Suppressor macrophage treated with lipopolysaccharide for 1 hour (primary cell): Measurements from ENCODE around the gene BANK1.

Source experiments
- DNase-seq, 3 donors: peaks; one replicate each; pipeline ENCODE4 v3.0.0-alpha.2; 2020 to 2022

Gene BANK1

DNA sequence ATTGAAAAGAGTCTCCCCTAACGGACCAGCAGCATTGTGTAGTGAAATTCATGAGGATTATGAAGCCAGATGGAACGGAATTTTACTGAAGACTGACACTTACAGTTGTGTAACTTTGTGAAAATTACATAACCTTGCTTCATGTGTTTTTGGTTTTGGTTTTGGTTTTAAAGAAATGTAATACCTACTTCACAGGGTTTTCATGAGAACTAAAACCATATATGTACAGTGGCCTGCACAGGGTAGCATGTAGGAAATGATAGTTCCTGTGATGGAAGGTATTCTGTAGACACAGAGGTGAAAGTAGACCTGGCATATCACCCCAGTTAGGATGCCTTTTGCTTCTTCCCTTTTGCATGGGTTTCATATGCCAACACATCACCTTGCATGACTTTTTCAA lies 247.0 kb downstream of the BANK1 start:
- DNase-seq = peak in 2 of 3 donors; percentile 19 to 32

GRCh38 chr4:102042871-102043802 lies 252.6 kb downstream of the BANK1 start:
- no peak for DNase-seq

DNA sequence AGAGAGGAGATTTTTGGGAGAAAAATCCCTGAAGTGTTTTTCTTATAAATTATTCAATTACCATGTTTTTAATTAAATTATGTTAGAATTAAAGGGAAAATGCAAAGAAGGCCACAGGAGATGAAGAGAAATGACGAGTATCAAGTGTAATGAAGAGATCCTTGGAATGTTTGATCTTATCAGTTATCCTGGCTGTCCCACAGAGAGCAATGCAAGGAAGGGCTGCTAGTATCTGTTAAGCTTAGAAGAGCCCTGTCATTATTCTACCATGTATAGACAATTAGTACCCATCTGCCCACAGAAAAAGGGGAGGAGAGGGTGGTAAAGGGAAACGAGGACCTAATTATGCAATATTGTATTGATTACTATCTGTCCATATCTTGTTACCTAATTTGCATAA lies 257.1 kb downstream of the BANK1 start:
- DNase-seq = no peak

GRCh38 chr4:102055805-102056204 lies 265.3 kb downstream of the BANK1 start:
- DNase-seq = no peak

- DNase-seq = no peak
Measured at GRCh38 chr4:102057122-102057521, 266.6 kb downstream of the BANK1 start.

- no peak for DNase-seq
Measured at GRCh38 chr4:102061133-102061532, 270.6 kb downstream of the BANK1 start.

DNA sequence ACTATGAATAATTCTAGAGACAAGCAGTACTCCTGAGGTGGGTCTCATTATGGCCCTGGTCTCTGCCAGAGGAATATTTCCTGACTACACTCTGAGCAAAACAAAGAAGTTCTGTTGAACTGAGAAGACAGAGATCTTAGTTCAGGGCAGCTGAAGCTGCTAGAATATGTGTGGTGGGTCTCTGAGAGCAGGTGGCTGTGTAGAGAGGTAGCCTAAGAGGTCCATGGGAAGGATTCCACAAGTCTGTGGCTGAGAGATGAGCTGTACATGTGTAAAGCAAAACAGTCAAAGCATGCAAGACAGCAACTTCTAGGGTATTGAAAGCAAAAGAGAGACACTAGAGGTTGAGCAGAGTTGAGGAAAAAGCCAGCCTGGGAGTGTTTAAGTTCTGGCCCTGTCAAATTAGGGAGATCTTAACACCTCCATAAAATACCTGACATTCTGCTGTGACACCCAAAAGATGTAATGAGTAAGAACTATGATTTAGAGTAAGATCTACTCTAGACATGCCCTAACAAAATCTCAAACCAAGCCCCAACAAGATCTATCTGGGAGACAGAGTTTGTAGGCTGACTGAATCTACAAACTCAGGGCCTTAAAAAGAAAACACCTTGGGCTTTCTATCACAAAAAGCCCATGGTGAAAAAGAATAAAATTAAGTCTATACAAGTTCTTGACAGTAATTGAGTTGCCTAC lies 274.4 kb downstream of the BANK1 start:
- DNase-seq = no peak

DNA sequence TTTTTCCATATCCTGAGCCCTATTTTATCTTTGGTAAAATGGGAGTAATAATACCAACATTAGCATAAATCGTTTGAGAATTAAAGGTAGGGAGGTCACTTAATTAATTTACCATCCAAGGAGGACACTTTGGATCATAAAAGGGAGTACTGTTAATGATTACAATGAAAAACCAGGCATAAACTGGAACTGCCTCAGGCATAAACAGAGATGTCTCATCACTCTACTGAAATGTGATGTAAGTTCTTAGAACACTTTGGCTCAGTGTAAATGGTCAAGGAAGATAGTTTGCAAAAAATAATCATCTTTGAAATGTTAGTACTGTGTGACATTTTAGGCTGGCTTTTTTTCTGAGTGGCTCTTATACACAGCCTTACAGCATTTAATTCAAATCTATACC lies 286.1 kb downstream of the BANK1 start:
- no peak for DNase-seq

- no peak for DNase-seq
Measured at GRCh38 chr4:102080184-102080583, 289.7 kb downstream of the BANK1 start.

- DNase-seq = no peak
Measured at GRCh38 chr4:102089850-102090621, 299.5 kb downstream of the BANK1 start.

DNA sequence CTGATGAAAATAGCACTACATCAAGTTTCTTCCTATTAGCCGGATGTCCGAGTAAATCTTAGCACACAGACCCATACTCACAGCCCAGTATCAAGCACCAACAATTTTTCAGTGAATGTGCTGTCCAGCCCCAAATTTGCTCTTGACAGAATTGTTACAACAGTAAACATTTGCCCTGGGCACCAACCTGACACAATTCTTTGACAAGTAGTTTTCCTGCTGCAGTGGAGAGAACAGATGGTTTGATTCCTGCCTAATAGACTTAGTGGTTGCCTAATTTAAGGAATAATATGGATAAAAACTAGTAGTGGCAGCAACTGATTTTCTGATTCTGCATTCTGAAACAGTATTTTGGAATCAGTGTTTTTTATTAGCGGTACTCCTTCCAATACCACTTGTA lies 301.1 kb downstream of the BANK1 start:
- no peak for DNase-seq

- no peak for DNase-seq
Measured at GRCh38 chr4:102094481-102094880, 304.0 kb downstream of the BANK1 start.

DNA sequence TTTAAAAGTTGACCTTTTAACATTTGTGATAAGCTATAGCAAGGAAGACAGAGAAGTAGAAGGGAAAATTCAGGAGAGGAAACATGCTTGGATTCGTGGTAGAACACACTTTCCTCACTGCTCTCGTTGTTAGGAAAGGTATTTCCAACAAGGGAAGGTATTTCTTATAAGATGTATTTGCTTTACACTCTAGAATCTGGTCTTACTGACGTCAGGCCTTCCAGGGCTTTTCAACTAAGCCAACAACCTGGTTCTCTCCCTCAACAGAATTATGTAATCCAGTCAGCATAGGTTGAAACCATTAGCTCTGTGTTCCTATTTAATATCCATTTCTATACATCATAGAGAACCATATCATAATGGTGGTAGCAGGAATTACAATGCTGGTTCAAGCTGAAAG lies 312.8 kb downstream of the BANK1 start:
- DNase-seq = no peak

- no peak for DNase-seq
Measured at GRCh38 chr4:102104278-102104677, 313.7 kb downstream of the BANK1 start.

DNA sequence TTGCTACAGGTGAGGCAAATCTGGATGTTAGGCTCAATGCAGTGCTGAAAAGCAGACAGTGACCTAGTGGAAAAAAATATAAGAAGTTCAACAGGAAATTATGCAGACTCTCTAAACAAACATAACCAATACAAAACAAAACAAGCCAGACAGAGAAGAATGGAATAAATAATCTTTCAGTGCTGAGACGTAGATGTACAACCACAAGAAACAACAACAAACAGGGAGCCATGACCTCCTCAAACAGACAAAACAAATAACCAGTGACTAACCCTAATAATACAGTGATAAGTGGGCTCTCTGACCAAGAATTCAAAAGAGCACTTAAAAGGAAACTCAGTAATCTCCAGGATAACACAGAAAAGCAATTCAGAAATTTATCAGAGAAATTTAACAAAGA lies 315.5 kb downstream of the BANK1 start:
- DNase-seq = no peak

DNA sequence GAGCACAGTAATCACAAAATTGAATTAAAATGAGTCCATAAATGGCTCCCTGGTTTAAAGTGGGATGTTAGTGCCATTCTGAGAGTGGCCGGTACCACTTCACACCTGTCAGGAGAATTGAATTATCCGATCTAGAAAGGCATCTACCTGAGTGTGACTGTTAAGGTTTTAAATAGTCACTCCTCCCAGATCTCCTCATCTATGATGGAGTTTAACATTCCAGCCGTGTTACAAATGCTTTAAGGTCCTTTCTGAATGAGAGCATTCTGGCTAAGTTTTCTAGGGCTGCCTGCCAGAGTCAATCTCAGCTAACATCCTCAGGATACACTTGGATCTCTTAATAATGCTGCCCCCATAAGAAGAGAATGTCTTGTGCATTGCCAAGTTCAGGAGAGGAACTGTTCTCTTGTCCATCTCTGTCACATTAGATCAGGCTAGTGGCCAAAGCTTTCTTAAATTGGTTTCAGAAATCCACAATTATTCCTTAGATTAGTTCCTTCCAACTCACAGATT lies 323.6 kb downstream of the BANK1 start:
- DNase-seq = no peak

DNA sequence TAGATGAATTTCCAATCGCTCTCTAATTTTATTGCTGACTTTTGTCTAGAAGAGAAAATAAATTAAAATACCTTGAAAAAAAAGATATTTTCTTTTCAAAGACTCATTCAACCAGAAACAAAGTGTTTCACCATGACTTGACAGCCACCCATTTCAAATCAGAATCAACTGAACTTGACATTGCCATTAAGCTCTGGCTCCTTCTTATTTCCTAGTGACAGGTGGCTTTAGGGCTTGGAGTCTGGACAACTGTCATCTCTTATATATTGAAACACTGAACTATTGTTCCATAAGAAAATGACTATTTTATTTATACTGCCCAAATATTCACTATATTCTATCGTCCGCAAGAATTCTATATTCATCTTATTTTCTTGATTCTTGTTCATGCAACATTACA lies 325.6 kb downstream of the BANK1 start:
- no peak for DNase-seq

DNA sequence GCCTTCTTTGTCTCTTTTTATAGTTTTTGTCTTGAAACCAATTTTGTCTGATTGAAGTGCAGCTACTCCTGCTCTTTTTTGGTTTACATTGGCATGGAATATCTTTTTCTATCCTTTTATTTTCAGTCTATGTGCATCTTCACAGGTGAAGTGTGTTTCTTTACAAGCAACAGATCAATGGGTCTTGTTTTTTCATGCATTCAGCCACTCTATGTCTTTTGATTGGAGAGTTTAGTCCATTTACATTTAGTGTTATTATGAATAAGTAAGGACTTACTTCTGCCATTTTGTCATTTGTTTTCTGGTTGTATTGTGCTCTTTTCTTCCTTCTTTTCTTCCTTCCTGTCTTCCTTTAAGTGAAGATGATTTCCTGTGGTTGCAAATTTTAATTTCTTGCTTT lies 330.3 kb downstream of the BANK1 start:
- DNase-seq = no peak
